GDM1 (cell line): ENCODE results near the gene OR2D3.
"Not testable (repeated sequence)": the region's sequence is repeated elsewhere in the genome, so short reads cannot be mapped to it uniquely, and the experiment has no call there.

Experiments used
- DNase-seq: peaks from one replicate; lab custom pipeline; 2025; lab: John Stamatoyannopoulos, UW

OR2D3 gene

GRCh38 chr11:6920702-6921101, at the start of gene OR2D3:
Gene OR2D3, plus strand, starts transcription at chr11:6921002. Its CDS starts 0 bp downstream, at chr11:6921002.
- DNase-seq: no peak

GRCh38 chr11:6871278-6871677, 49.5 kb upstream of the OR2D3 start:
- DNase-seq: no peak

GRCh38 chr11:6875761-6876160, 45.0 kb upstream of the OR2D3 start:
- DNase-seq: no peak

DNA sequence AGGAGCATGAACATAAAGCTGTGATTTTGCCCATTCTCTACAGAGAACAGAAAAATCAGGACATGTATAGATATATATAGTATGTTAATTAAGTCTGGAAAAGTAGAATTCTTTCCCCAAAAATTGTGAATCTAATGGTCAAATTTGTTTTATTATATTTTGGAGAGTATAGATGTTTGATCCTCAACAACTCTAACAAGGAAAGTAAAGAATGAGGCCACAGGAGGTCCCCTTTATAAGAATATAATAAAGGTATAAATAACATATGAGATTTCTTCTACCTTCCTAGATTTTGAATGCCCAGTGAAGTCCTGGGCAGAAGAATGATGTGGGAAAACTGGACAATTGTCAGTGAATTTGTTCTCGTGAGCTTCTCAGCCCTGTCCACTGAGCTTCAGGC, 44.5 kb upstream of the OR2D3 start, which contains the start of gene OR10A4:
Gene OR10A4 (plus strand): TSS at position 301 of the 400 bp plus-strand sequence. CDS start 23 bp downstream, at position 324.
- no peak for DNase-seq

DNA sequence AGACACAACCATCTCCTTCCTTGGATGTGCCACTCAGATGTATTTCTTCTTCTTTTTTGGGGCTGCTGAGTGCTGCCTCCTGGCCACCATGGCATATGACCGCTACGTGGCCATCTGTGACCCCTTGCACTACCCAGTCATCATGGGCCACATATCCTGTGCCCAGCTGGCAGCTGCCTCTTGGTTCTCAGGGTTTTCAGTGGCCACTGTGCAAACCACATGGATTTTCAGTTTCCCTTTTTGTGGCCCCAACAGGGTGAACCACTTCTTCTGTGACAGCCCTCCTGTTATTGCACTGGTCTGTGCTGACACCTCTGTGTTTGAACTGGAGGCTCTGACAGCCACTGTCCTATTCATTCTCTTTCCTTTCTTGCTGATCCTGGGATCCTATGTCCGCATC, 43.9 kb upstream of the OR2D3 start:
- DNase-seq: no peak

- no peak for DNase-seq
These were observed 38.1 kb upstream of the OR2D3 start for GRCh38 chr11:6882751-6883150.

GRCh38 chr11:6887711-6888110, 33.1 kb upstream of the OR2D3 start:
- DNase-seq: not testable (repeated sequence)

- no peak for DNase-seq
These were observed 32.0 kb upstream of the OR2D3 start for GRCh38 chr11:6888830-6889229.

GRCh38 chr11:6889835-6890234, 31.0 kb upstream of the OR2D3 start:
- DNase-seq: no peak

GRCh38 chr11:6892400-6892799, 28.4 kb upstream of the OR2D3 start, which contains the start of gene OR2D2:
Gene OR2D2, minus strand, starts transcription at chr11:6892500. Its CDS starts 0 bp downstream, at chr11:6892500.
- DNase-seq: no peak

- no peak for DNase-seq
These were observed 26.7 kb upstream of the OR2D3 start for GRCh38 chr11:6894097-6894496.

DNA sequence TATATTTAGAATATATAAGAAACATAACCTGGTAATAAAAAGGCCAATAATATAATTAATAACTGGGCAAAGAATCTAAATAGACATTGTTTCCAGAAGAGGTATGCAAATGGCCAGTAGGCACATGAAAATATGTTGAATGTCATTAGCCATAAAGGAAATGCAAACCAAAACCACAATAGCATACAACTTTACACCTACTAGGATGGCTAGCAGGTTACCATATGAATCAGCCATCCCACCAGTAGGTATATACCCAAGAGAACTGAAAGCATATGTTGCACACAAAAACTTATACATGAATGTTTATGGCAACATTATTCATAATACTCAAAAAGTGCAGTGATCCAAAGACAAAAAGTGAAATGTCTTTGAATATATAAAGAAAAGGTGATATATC, 25.8 kb upstream of the OR2D3 start:
- DNase-seq: no peak

GRCh38 chr11:6898911-6899310, 21.9 kb upstream of the OR2D3 start:
- no peak for DNase-seq

GRCh38 chr11:6900327-6900999, 20.3 kb upstream of the OR2D3 start:
- no peak for DNase-seq

- not testable (repeated sequence) for DNase-seq
These were observed 16.0 kb upstream of the OR2D3 start for GRCh38 chr11:6904804-6905203.

DNA sequence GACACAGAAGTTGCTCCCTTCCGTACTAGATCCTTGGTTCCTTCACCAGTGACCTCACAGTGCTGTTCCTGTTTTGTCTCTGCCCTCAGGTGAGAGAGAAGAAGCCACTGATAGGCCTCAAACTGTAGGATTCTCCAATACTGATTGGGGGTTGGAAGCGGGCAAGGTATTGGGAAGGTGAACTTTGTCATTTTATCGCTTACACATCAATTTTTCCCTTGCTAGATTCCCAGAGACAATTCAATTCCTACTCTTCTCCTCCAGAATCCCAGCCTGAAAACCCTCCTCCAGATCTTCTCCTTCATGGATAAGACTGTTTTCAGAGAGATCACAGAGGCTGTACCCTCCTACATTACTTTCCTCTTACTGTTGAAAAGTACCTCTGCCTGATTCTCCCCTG, 9.4 kb upstream of the OR2D3 start:
- DNase-seq: no peak

DNA sequence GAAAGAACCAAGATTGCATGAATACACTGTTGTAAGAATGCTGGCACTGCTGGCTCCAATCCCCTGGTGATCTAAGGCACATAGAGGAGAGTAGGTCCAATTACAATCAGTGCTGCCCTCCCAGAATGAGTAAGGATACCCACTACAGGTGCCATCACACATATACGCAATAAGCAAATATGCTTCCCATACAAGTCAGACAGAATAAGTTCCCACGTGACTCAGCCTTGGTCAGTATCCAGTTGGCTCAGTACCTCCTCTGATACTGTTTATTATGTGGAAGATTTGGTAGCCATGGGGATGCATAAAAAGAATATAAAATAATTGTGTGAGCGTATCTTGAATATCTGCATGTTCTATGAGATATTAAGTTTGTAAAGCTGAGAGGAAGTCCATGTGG, 8.9 kb upstream of the OR2D3 start:
- DNase-seq: no peak

- DNase-seq: no peak
These were observed 1.1 kb upstream of the OR2D3 start for GRCh38 chr11:6919698-6920097.

DNA sequence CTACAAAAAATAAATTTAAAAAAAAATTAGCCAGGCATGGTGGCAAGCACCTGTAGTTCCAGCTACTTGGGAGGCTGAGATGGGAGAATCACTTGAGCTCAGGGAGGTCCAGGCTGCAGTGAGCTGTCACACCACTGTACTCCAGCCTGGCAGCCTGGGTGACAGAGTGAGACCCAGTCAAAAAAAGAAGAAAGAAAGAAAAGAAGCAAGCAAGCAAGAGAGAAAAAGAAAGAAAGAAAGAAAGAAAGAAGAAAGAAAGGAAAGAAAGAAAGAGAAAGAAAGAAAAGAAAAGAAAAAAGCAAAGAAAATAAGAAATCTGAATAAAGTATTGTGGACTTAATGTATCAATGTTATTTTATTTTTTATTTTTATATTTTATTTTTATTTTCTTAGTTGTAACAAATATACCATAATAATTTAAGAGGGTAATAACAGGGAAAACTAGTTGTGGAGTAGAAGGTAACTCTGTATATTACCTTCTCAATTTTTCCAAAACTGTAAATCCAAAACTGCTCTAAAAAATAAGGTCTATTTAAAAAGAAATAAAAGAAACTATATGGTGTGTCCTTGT, 4.3 kb downstream of the OR2D3 start:
- DNase-seq: no peak

- DNase-seq: no peak
These were observed 4.9 kb downstream of the OR2D3 start for GRCh38 chr11:6925636-6926207.

DNA sequence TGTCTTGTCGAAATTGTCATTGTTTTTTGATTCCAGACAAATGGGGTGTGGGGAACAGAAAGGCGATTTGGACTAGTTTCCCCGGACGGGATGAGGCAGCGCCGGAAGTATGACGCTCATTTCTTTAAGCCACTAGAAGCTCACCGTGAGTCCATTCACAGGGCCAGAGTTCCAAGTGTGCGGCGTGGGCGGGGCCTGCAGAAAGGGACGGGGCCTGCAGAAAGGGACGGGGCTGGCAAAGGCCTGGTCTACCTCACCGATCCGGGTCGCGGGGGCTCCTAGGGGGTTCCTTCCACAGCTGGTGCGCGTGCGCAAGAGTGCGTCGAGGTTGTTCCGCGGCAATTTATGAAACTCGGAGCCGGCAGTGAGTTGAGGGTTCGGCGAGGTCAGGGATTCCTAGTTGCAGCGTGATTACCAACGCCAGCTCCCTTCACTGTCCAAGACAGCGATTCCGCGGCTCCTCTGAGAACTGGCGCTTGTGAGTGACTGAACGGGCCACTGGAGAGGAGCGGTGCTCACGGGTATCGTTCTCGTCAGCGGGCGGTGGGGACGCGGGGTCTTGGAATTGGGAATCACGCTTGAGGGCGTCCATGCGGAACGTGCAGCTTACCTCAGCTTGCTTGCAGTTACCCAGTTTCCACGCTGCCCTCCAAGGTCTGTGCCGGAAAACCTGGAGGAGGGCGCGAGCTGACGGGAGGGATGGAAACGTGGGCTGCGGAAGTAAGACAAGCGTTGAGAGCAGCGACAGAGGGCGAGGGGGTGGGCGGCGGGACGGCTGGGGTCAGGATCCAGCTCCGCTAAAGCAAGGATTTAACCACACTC, 5.6 kb downstream of the OR2D3 start, which contains the start of gene ZNF215:
Gene ZNF215 (plus strand): TSS at position 219 of the 822 bp plus-strand sequence. CDS start 5,847 bp downstream, outside the sequence.
- DNase-seq: no peak

- DNase-seq: no peak
These were observed 6.3 kb downstream of the OR2D3 start for GRCh38 chr11:6927030-6927617.
